Subcutaneous adipose tissue (tissue), 4 donors: Measurements from ENCODE around the gene DSCAML1. TPM values are rescaled to one million over a fixed set of nuclear protein-coding genes. Genes with fewer than 3 reads are reported as not detected.

Experiments used
- total RNA-seq, 4 donors: library from RNA; depleted of rRNA; stranded (reverse); fragments of >200 nt; gene quantifications; one replicate each; pipeline ENCODE4 v1.1.0, GENCODE V29; 2016
- TF ChIP-seq, protein P1 (sequence below): fragments of 450-650 bp; IDR thresholded peaks from one replicate; pipeline ENCODE4 v1.5.1; 2016; ENCODE audit warnings: low read depth, mild to moderate bottlenecking, control low read depth, antibody characterized with exemption, moderate library complexity

Gene DSCAML1
- total RNA-seq, 4 donors from 2014 or later = 0.22 to 0.82 (median 0.75) TPM; not detected in 1

DNA sequence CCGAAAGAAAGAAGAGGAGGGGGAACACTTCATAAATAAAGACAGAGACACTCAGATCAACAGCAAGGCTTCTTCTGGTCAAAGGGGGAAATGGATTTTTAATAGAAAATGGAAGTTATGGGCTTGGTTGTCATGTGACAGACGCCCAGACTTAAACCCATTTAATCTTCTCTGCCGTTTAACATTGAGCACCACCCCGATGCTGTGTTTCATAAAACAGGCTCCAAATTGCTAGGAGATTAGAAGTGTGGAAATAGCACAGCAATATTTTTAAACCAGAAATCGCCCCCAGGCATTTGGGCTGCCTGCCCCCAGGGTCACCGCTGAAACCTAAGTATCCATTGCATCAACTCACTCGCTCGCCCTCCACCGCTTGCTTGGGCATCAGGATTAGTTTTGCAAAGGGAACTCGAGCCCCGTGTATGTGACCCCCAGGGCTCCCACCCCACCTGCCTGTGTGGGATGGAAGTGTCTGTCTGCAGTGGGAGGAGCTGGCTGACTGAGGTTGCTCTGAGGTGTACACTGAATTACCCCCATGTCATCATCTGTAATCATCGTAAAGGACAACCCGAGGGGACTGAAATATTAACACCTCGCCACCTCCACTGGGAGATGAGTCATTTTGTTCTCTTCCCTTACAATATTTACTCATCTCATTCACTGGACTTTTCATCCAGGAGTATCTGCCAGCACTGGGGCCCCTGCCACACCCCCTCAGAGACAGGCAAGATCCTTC lies 10.7 kb downstream of the DSCAML1 start:
- TF ChIP-seq, protein P1, sequence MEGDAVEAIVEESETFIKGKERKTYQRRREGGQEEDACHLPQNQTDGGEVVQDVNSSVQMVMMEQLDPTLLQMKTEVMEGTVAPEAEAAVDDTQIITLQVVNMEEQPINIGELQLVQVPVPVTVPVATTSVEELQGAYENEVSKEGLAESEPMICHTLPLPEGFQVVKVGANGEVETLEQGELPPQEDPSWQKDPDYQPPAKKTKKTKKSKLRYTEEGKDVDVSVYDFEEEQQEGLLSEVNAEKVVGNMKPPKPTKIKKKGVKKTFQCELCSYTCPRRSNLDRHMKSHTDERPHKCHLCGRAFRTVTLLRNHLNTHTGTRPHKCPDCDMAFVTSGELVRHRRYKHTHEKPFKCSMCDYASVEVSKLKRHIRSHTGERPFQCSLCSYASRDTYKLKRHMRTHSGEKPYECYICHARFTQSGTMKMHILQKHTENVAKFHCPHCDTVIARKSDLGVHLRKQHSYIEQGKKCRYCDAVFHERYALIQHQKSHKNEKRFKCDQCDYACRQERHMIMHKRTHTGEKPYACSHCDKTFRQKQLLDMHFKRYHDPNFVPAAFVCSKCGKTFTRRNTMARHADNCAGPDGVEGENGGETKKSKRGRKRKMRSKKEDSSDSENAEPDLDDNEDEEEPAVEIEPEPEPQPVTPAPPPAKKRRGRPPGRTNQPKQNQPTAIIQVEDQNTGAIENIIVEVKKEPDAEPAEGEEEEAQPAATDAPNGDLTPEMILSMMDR = no peak

DNA sequence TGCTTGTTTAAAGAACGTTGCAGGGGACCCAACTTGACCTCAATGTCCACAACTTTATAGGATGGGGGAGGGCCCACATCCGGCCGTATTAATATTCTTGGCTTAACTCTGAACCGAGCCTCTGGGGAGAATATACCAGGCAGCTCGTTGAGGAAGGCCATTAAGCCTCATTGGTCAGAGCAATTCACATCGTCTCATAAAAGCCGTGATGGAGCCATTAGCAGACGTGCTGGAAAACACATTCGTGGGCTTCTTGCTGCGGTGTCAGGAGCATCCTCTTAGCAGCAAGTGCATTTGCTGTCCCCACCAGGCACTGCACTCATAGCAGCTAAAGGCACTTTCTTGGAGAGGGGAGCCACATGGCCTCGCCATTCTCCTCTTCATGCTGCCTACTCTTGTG lies 14.9 kb downstream of the DSCAML1 start:
- TF ChIP-seq, protein P1 = no peak

DNA sequence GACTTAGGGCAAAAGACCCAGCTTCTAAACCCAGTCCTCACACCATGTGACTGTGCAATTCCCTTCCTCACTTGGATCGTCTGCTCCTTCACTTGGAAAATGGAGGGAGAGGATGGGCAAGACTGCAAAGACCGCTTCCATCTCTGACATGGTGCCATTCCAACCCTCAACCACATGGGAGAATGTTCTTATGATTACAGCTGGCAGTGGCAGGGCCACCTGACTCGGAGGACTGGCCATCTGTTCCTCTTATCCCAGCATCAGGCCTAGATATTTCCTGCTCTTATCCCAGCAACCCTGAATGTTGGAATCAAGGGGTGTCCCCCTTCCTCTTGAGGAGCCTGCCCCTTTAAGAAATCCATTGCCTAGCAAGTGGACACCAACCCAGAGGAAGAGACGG lies 15.4 kb downstream of the DSCAML1 start:
- TF ChIP-seq, protein P1 = no peak

DNA sequence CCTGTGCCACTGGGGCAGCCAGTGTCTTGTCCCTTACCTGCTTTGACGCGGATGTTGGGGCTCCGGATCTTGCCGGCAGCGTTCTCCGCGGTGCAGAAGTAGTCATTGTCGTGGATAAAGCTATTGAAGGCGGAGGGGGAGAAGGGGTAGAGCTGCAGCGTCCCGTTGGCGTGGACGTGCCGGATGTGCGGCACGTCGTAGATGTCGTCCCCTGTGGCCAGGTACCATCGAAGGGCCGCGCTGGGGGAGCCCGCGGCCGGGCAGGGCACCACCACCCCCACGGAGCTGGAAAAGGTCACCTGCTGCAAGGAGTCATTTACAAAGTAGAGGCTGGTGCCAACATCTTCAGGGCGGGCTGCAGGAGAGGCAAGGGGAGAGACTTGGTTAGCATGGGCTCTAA lies 16.6 kb downstream of the DSCAML1 start:
- TF ChIP-seq, protein P1 = no peak

DNA sequence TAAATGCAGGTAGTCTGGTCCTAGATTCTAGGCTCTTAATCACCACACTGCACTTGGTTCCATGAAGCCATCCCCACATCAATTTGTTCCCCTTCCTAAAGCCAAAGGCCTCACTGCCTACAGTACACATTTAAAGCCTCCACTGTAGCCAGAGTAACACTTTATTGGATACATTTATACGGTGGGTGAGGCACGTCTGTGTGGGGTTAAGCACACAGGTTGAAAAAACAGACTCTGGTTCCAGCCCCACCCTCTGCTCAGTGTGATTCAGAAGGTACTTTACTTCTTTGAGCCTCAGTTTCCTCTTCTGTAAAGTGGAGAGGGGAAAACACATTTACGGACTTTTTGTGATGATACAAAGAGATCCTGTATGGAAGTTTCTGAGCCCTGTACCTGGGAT lies 22.5 kb downstream of the DSCAML1 start:
- TF ChIP-seq, protein P1 = no peak

DNA sequence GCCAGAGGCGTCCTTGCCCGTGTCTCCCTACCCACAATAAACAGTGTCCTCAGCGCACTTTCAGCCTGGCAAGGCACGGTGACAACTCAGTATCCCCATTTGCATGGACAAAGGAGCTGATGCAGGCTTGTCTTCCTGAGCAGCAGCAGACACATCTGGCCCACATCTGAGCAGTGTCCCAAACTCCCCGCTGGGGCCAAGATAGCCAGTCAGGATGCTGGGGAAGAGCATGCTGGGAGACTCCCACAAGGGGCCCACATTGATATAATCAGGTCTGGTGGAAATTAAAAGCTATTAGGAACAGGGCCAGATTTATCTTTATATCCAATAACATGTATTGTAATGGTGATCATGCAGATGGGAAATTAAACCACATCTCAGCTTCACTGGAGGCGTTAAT lies 24.7 kb downstream of the DSCAML1 start:
- TF ChIP-seq, protein P1 = no peak

DNA sequence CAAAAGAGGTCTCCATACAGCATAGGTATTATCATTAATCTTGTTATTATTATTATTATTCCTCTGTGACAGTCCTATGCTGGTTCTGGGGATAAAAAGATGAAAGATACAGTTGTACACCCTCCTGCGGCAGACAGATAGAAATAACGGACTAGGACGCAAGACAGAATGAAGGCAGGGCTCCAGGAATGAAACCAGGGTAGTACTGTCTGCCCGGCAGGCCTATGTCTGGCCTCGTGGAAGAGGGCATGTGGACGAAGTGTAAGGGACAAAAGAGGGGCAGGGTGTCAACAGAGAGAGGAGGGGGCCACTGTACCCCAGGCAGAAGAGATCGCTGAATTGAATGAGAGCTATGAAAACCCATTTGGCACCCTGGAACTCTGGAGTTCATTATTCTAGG lies 25.2 kb downstream of the DSCAML1 start:
- TF ChIP-seq, protein P1 = no peak
